ENCODE results near the gene PTP4A2. TPM values are rescaled to one million over a fixed set of nuclear protein-coding genes. Genes with fewer than 3 reads are reported as not detected.
A peak's percentile ranks its signal among the peaks of the same experiment; 100 is the strongest.

Gene PTP4A2
- polyA plus RNA-seq, 1 of the 3 experiments (the other 2 are of a cell fraction): 41.7 TPM

GRCh38 chr1:31913968-31914367 lies 24.2 kb downstream of the PTP4A2 start:
- Histone ChIP-seq H2AFZ (ENCODE audit: low read depth) (no peak overlapping the region), H3F3A (replicated peaks; ENCODE audit: insufficient read depth) (peaks cover 3% of the 10 kb centered on the region), H3K36me3 (replicated peaks in 1 of 2; ENCODE audit: control insufficient read depth in 1 of 2, insufficient read depth in 2 of 2, low read length in 1 of 2) (peaks cover 40 to 86% of the 10 kb centered on the region in 2 experiments), H3K4me3 (ENCODE audit: low read depth in 2 of 2, low read length in 1 of 2) (no peak overlapping the region), H3K27ac (ENCODE audit: low read depth in 2 of 2, low read length in 1 of 2) (no peak overlapping the region), H3K4me1 (ENCODE audit: control insufficient read depth in 1 of 2, insufficient read depth in 2 of 2, low read depth in 1 of 2, low read length in 1 of 2) (peaks cover 3 to 10% of the 10 kb centered on the region in 2 experiments; a peak in 3 of 4 replicates), H3K79me2 (ENCODE audit: insufficient read depth) (peaks cover 96% of the 10 kb centered on the region), H3K9ac (no peak overlapping the region), H3K4me2 (no peak overlapping the region), H4K20me1 (ENCODE audit: insufficient read depth) (peaks cover 77% of the 10 kb centered on the region), H3K9me3 (no peaks in the 10 kb centered on the region), H3K27me3 (ENCODE audit: insufficient read depth) (no peaks in the 10 kb centered on the region), H3K9me2 (no peaks in the 10 kb centered on the region)
- TF ChIP-seq RFX5 (IDR thresholded peaks at IDR 0.05; ENCODE audit: low read length): no peak
- TF ChIP-seq JUND (IDR thresholded peaks at IDR 0.05): no peak
- TF ChIP-seq CHD2 (IDR thresholded peaks at IDR 0.05; ENCODE audit: low read length, partially characterized antibody): no peak
- no peak for TF ChIP-seq GABPA (IDR thresholded peaks at IDR 0.05; ENCODE audit: low read depth)
- POLR2A ChIA-PET: no interaction called here
- DNase-seq: no peak
- CTCF ChIA-PET: interaction anchor here (0.6 to 2.0 kb wide), 5 partner anchors 9 to 125 kb away, joined by 3 to 6 read pairs (median 4); partner anchors contain the start of gene PTP4A2
- WGBS (ENCODE audit: low lambda C conversion rate): 93% methylated on average over 3 of the region's 3 CpGs

GRCh38 chr1:31912839-31913239 lies 25.3 kb downstream of the PTP4A2 start:
- H3K79me2 ChIP-seq (ENCODE audit: insufficient read depth): peaks cover 91% of the 10 kb centered on the region
- H3F3A ChIP-seq (replicated peaks; ENCODE audit: insufficient read depth): peaks cover 3% of the 10 kb centered on the region
- H3K36me3 ChIP-seq (replicated peaks in 1 of 2; ENCODE audit: control insufficient read depth in 1 of 2, insufficient read depth in 2 of 2, low read length in 1 of 2): peaks cover 42 to 86% of the 10 kb centered on the region in 2 experiments
- 0 out of 2 replicates have a peak overlapping the region, but pooled peaks have one; percentile 10 for H3K4me2 ChIP-seq
- CTCF ChIA-PET: interaction anchor here (1.1 to 2.0 kb wide), 2 partner anchors 10 to 25 kb away, joined by 3 to 5 read pairs; partner anchors contain the start of gene PTP4A2
- H3K9me3 ChIP-seq: no peaks in the 10 kb centered on the region
- H2AFZ ChIP-seq (ENCODE audit: low read depth): no peak overlapping the region
- H3K27ac ChIP-seq (ENCODE audit: low read depth in 2 of 2, low read length in 1 of 2): no peak overlapping the region
- POLR2A ChIA-PET: no interaction called here
- WGBS (ENCODE audit: low lambda C conversion rate): 93% methylated on average over 1 of the region's 1 CpG
- DNase-seq: no peak
- H3K9me2 ChIP-seq: no peaks in the 10 kb centered on the region
- no peak overlapping the region for H3K4me3 ChIP-seq (ENCODE audit: low read depth in 2 of 2, low read length in 1 of 2)
- peaks cover 66% of the 10 kb centered on the region for H4K20me1 ChIP-seq (ENCODE audit: insufficient read depth)
- no peaks in the 10 kb centered on the region for H3K27me3 ChIP-seq (ENCODE audit: insufficient read depth)
- TF ChIP-seq JUND (IDR thresholded peaks at IDR 0.05): no peak
- no peak for TF ChIP-seq FOXJ3 (CRISPR knock-in tag; IDR thresholded peaks at IDR 0.05)
- no peak for TF ChIP-seq SIN3A (IDR thresholded peaks at IDR 0.05; ENCODE audit: borderline replicate concordance, low read depth, low read length)
- TF ChIP-seq MAX (IDR thresholded peaks at IDR 0.05; ENCODE audit: low read depth): no peak
- TF ChIP-seq NFIC (IDR thresholded peaks at IDR 0.05; ENCODE audit: borderline replicate concordance): no peak
- TF ChIP-seq ELF1 (IDR thresholded peaks at IDR 0.05): no peak
- no peak for TF ChIP-seq IRF3 (IDR thresholded peaks at IDR 0.05; ENCODE audit: low read depth, low read length)
- no peak for TF ChIP-seq TCF12 (IDR thresholded peaks at IDR 0.05)
- no peak for TF ChIP-seq EZH2phosphoT487 (IDR thresholded peaks at IDR 0.05; ENCODE audit: borderline replicate concordance, low read depth)
- no peak for TF ChIP-seq REST (IDR thresholded peaks at IDR 0.05; ENCODE audit: low read depth, low read length)
- TF ChIP-seq NRF1 (IDR thresholded peaks at IDR 0.05; ENCODE audit: low read depth, low read length): no peak
- TF ChIP-seq CTCF (IDR thresholded peaks at IDR 0.05): no peak
- no peak for TF ChIP-seq PBX3 (IDR thresholded peaks at IDR 0.05)
- TF ChIP-seq FOSL2 (IDR thresholded peaks at IDR 0.05; ENCODE audit: borderline replicate concordance, low read depth): no peak
- TF ChIP-seq CHD2 (IDR thresholded peaks at IDR 0.05; ENCODE audit: low read length, partially characterized antibody): no peak
- TF ChIP-seq RXRA (IDR thresholded peaks at IDR 0.05; ENCODE audit: borderline replicate concordance, low read depth): no peak
- TF ChIP-seq POLR2AphosphoS5 (IDR thresholded peaks at IDR 0.05; ENCODE audit: low read depth, low read length): no peak
- no peak for TF ChIP-seq RAD21 (IDR thresholded peaks at IDR 0.05; ENCODE audit: low read length)
- no peak overlapping the region for H3K9ac ChIP-seq
- peaks cover 3 to 10% of the 10 kb centered on the region in 2 experiments; a peak in 3 of 4 replicates for H3K4me1 ChIP-seq (ENCODE audit: control insufficient read depth in 1 of 2, insufficient read depth in 2 of 2, low read depth in 1 of 2, low read length in 1 of 2)

All from SK-N-SH (cell line).